ENCODE results near the gene OR52D1.

OR52D1 gene

GRCh38 chr11:5504403-5504921, 16.0 kb downstream of the OR52D1 start:
- Histone ChIP-seq H3K36me3 (ENCODE audit: control insufficient read depth, insufficient read depth, low read length) (no peaks in the 10 kb centered on the region), H3K27me3 (replicated peaks; ENCODE audit: control insufficient read depth, insufficient read depth, low read length) (no peaks in the 10 kb centered on the region), H3K4me3 (replicated peaks; ENCODE audit: low read depth, low read length) (no peak overlapping the region)
- no peak for DNase-seq (ENCODE audit: extremely low read depth, insufficient read length)
- TF ChIP-seq CTCF (IDR thresholded peaks at IDR 0.05; ENCODE audit: insufficient read depth, low read length, poor library complexity, severe bottlenecking), result no peak

- Histone ChIP-seq H3K36me3 (ENCODE audit: control insufficient read depth, insufficient read depth, low read length) (no peaks in the 10 kb centered on the region), H3K27me3 (replicated peaks; ENCODE audit: control insufficient read depth, insufficient read depth, low read length) (no peaks in the 10 kb centered on the region), H3K4me3 (replicated peaks; ENCODE audit: low read depth, low read length) (no peak overlapping the region)
- DNase-seq (ENCODE audit: extremely low read depth, insufficient read length), result no peak
- no peak for TF ChIP-seq CTCF (IDR thresholded peaks at IDR 0.05; ENCODE audit: insufficient read depth, low read length, poor library complexity, severe bottlenecking)
Measured at GRCh38 chr11:5505363-5506048, 17.0 kb downstream of the OR52D1 start.

GRCh38 chr11:5507177-5507932, 18.9 kb downstream of the OR52D1 start:
- Histone ChIP-seq H3K36me3 (ENCODE audit: control insufficient read depth, insufficient read depth, low read length) (no peaks in the 10 kb centered on the region), H3K27me3 (replicated peaks; ENCODE audit: control insufficient read depth, insufficient read depth, low read length) (no peaks in the 10 kb centered on the region), H3K4me3 (replicated peaks; ENCODE audit: low read depth, low read length) (no peak overlapping the region)
- no peak for DNase-seq (ENCODE audit: extremely low read depth, insufficient read length)
- TF ChIP-seq CTCF (IDR thresholded peaks at IDR 0.05; ENCODE audit: insufficient read depth, low read length, poor library complexity, severe bottlenecking), result peak; percentile 28

- TF ChIP-seq CTCF (IDR thresholded peaks at IDR 0.05; ENCODE audit: insufficient read depth, low read length, poor library complexity, severe bottlenecking), result no peak
- Histone ChIP-seq H3K4me3 (replicated peaks; ENCODE audit: low read depth, low read length) (no peak overlapping the region), H3K27me3 (replicated peaks; ENCODE audit: control insufficient read depth, insufficient read depth, low read length) (no peaks in the 10 kb centered on the region), H3K36me3 (ENCODE audit: control insufficient read depth, insufficient read depth, low read length) (no peaks in the 10 kb centered on the region)
- no peak for DNase-seq (ENCODE audit: extremely low read depth, insufficient read length)
Measured at GRCh38 chr11:5507933-5508305, 19.4 kb downstream of the OR52D1 start.

GRCh38 chr11:5508605-5509004, 20.1 kb downstream of the OR52D1 start:
- no peak for TF ChIP-seq CTCF (IDR thresholded peaks at IDR 0.05; ENCODE audit: insufficient read depth, low read length, poor library complexity, severe bottlenecking)
- no peak for DNase-seq (ENCODE audit: extremely low read depth, insufficient read length)
- Histone ChIP-seq H3K27me3 (replicated peaks; ENCODE audit: control insufficient read depth, insufficient read depth, low read length) (no peaks in the 10 kb centered on the region), H3K4me3 (replicated peaks; ENCODE audit: low read depth, low read length) (no peak overlapping the region), H3K36me3 (ENCODE audit: control insufficient read depth, insufficient read depth, low read length) (no peaks in the 10 kb centered on the region)
